WTC11 (cell line): Measurements from ENCODE around the gene PLPP4. TPM values are rescaled to one million over a fixed set of nuclear protein-coding genes. Genes with fewer than 3 reads are reported as not detected.

Experiments used
- ATAC-seq: fragments of 200-7000 bp; cut with Tn5 transposase; 2 replicates; pipeline ENCODE4 v1.10.0; 2021; ENCODE audit warnings: mild to moderate bottlenecking, moderate library complexity
- CTCF ChIA-PET: fragments of 300-600 bp; sonication (Branson Sonifier 250); formaldehyde crosslinking; loops from one replicate; lab custom pipeline; 2021; ENCODE audit warnings: antibody characterized with exemption; lab: Charles Lee
- POLR2A ChIA-PET: fragments of 350-600 bp; sonication (Branson Sonifier 250); formaldehyde crosslinking; loops from one replicate; lab custom pipeline; 2021; ENCODE audit warnings: antibody characterized with exemption; lab: Charles Lee
- DNase-seq: peaks from one replicate; pipeline ENCODE4 v3.0.0; 2021; ENCODE audit warnings: low spot score
- H3K27ac Mint-ChIP-seq: 2 replicates; pipeline ENCODE4 v1.8.0; 2021; ENCODE audit warnings: mixed read lengths
- H3K27me3 Mint-ChIP-seq: 2 replicates; pipeline ENCODE4 v1.8.0; 2021; ENCODE audit warnings: low read depth, mild to moderate bottlenecking, moderate library complexity, mixed read lengths
- H3K36me3 Mint-ChIP-seq: 2 replicates; pipeline ENCODE4 v1.8.0; 2021; ENCODE audit warnings: mixed read lengths
- H3K4me1 Mint-ChIP-seq: 2 replicates; pipeline ENCODE4 v1.8.0; 2022; ENCODE audit warnings: mixed read lengths
- H3K4me3 Mint-ChIP-seq: 2 replicates; pipeline ENCODE4 v1.8.0; 2021; ENCODE audit warnings: mild to moderate bottlenecking, moderate library complexity, mixed read lengths
- H3K9me3 Mint-ChIP-seq: 2 replicates; pipeline ENCODE4 v1.8.0; 2021; ENCODE audit warnings: mixed read lengths
- ATF2 ChIP-seq: sonication (generic); formaldehyde crosslinking; IDR thresholded peaks from 2 replicates; pipeline ENCODE4 v1.8.1; 2022; ENCODE audit warnings: low read depth, missing genetic modification reagents, borderline replicate concordance
- ATF3 ChIP-seq: sonication (generic); formaldehyde crosslinking; conservative IDR thresholded peaks from 2 replicates; pipeline ENCODE4 v1.8.1; 2022; ENCODE audit warnings: mild to moderate bottlenecking, missing genetic modification reagents
- CBFB ChIP-seq: sonication (generic); formaldehyde crosslinking; IDR thresholded peaks from 2 replicates; pipeline ENCODE4 v1.8.1; 2022; ENCODE audit warnings: mild to moderate bottlenecking, low read depth, missing genetic modification reagents
- EMX1 ChIP-seq: fragments of 250-450 bp; sonication (Bioruptor Pico); IDR thresholded peaks from 2 replicates; pipeline ENCODE4 v1.8.0; 2021; ENCODE audit warnings: mild to moderate bottlenecking
- ERG ChIP-seq: fragments of 250-450 bp; sonication (Bioruptor Pico); IDR thresholded peaks from 2 replicates; pipeline ENCODE4 v1.8.0; 2021; ENCODE audit warnings: mild to moderate bottlenecking
- FOXJ3 ChIP-seq: sonication (generic); formaldehyde crosslinking; IDR thresholded peaks from 2 replicates; pipeline ENCODE4 v1.9.0; 2021; ENCODE audit warnings: missing genetic modification reagents, mild to moderate bottlenecking, borderline replicate concordance
- FOXK1 ChIP-seq: sonication (generic); formaldehyde crosslinking; IDR thresholded peaks from 2 replicates; pipeline ENCODE4 v1.8.0; 2022; ENCODE audit warnings: mild to moderate bottlenecking, moderate library complexity, missing genetic modification reagents
- JAZF1 ChIP-seq: fragments of 250-450 bp; sonication (Bioruptor Pico); IDR thresholded peaks from 2 replicates; pipeline ENCODE4 v1.9.0; 2021; ENCODE audit warnings: moderate library complexity, mild to moderate bottlenecking, inconsistent platforms
- MAX ChIP-seq: sonication (generic); formaldehyde crosslinking; IDR thresholded peaks from 2 replicates; pipeline ENCODE4 v1.8.0; 2022; ENCODE audit warnings: mild to moderate bottlenecking, missing genetic modification reagents
- NFE2L1 ChIP-seq: sonication (generic); formaldehyde crosslinking; IDR thresholded peaks from 2 replicates; pipeline ENCODE4 v1.8.1; 2023; ENCODE audit warnings: missing genetic modification reagents
- NFYB ChIP-seq: sonication (generic); formaldehyde crosslinking; conservative IDR thresholded peaks from 2 replicates; pipeline ENCODE4 v1.8.0; 2022; ENCODE audit warnings: low read depth, missing genetic modification reagents
- SMAD4 ChIP-seq: sonication (generic); formaldehyde crosslinking; IDR thresholded peaks from 2 replicates; pipeline ENCODE4 v1.8.0; 2022; ENCODE audit warnings: mild to moderate bottlenecking, missing genetic modification reagents
- TEAD1 ChIP-seq: sonication (generic); formaldehyde crosslinking; IDR thresholded peaks from 2 replicates; pipeline ENCODE4 v1.8.0; 2022; ENCODE audit warnings: mild to moderate bottlenecking, missing genetic modification reagents
- ZNF138 ChIP-seq: sonication (generic); formaldehyde crosslinking; conservative IDR thresholded peaks from 2 replicates; pipeline ENCODE4 v1.8.1; 2022; ENCODE audit warnings: mild to moderate bottlenecking, moderate library complexity, missing genetic modification reagents
- ZNF396 ChIP-seq: fragments of 250-450 bp; sonication (Bioruptor Pico); IDR thresholded peaks from 2 replicates; pipeline ENCODE4 v1.8.0; 2021; ENCODE audit warnings: mild to moderate bottlenecking, moderate library complexity, borderline replicate concordance
- total RNA-seq: library from RNA; stranded (reverse); gene quantifications from 3 replicates; pipeline ENCODE4 v1.2.3, GENCODE V29; 2021
- TF ChIP-seq, protein P1 (sequence below): fragments of 250-450 bp; sonication (Bioruptor Pico); IDR thresholded peaks from 2 replicates; pipeline ENCODE4 v2.1.2; 2022; ENCODE audit warnings: mild to moderate bottlenecking, moderate library complexity
- TF ChIP-seq, protein P2 (sequence below): fragments of 250-450 bp; sonication (Bioruptor Pico); IDR thresholded peaks from 2 replicates; pipeline ENCODE4 v1.9.0; 2021; ENCODE audit warnings: mild to moderate bottlenecking, borderline replicate concordance
- TF ChIP-seq, protein P3 (sequence below): sonication (generic); formaldehyde crosslinking; IDR thresholded peaks from 2 replicates; pipeline ENCODE4 v1.8.0; 2022; ENCODE audit warnings: mild to moderate bottlenecking, missing genetic modification reagents
- TF ChIP-seq, protein P4 (sequence below): fragments of 200-600 bp; IDR thresholded peaks from 2 replicates; pipeline ENCODE4 v1.8.0; 2022; ENCODE audit warnings: antibody characterized with exemption

Gene PLPP4
- total RNA-seq, 1 experiment from 2014 or later = 0.15 TPM

GRCh38 chr10:120460186-120460585 lies 3.2 kb downstream of the PLPP4 start:
- POLR2A ChIA-PET = no interaction called here
- no peak overlapping the region for H3K4me3 Mint-ChIP-seq
- H3K36me3 Mint-ChIP-seq = no peaks in the 10 kb centered on the region
- DNase-seq (no peak), ATAC-seq (no peak)
- peaks cover 12% of the 10 kb centered on the region for H3K4me1 Mint-ChIP-seq
- TF ChIP-seq TEAD1 (CRISPR knock-in tag) = no peak
- TF ChIP-seq ATF2 (CRISPR knock-in tag) = no peak
- no peak for TF ChIP-seq ZNF396 (CRISPR knock-in tag)
- no peak for TF ChIP-seq FOXK1 (CRISPR knock-in tag)
- no peak for TF ChIP-seq ZNF138 (CRISPR knock-in tag)
- TF ChIP-seq NFYB (CRISPR knock-in tag) = no peak
- TF ChIP-seq JAZF1 = no peak
- TF ChIP-seq, protein P1, sequence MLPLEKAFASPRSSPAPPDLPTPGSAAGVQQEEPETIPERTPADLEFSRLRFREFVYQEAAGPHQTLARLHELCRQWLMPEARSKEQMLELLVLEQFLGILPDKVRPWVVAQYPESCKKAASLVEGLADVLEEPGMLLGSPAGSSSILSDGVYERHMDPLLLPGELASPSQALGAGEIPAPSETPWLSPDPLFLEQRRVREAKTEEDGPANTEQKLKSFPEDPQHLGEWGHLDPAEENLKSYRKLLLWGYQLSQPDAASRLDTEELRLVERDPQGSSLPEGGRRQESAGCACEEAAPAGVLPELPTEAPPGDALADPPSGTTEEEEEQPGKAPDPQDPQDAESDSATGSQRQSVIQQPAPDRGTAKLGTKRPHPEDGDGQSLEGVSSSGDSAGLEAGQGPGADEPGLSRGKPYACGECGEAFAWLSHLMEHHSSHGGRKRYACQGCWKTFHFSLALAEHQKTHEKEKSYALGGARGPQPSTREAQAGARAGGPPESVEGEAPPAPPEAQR (CRISPR knock-in tag) = no peak
- no peak for TF ChIP-seq ERG (CRISPR knock-in tag)
- TF ChIP-seq, protein P2, sequence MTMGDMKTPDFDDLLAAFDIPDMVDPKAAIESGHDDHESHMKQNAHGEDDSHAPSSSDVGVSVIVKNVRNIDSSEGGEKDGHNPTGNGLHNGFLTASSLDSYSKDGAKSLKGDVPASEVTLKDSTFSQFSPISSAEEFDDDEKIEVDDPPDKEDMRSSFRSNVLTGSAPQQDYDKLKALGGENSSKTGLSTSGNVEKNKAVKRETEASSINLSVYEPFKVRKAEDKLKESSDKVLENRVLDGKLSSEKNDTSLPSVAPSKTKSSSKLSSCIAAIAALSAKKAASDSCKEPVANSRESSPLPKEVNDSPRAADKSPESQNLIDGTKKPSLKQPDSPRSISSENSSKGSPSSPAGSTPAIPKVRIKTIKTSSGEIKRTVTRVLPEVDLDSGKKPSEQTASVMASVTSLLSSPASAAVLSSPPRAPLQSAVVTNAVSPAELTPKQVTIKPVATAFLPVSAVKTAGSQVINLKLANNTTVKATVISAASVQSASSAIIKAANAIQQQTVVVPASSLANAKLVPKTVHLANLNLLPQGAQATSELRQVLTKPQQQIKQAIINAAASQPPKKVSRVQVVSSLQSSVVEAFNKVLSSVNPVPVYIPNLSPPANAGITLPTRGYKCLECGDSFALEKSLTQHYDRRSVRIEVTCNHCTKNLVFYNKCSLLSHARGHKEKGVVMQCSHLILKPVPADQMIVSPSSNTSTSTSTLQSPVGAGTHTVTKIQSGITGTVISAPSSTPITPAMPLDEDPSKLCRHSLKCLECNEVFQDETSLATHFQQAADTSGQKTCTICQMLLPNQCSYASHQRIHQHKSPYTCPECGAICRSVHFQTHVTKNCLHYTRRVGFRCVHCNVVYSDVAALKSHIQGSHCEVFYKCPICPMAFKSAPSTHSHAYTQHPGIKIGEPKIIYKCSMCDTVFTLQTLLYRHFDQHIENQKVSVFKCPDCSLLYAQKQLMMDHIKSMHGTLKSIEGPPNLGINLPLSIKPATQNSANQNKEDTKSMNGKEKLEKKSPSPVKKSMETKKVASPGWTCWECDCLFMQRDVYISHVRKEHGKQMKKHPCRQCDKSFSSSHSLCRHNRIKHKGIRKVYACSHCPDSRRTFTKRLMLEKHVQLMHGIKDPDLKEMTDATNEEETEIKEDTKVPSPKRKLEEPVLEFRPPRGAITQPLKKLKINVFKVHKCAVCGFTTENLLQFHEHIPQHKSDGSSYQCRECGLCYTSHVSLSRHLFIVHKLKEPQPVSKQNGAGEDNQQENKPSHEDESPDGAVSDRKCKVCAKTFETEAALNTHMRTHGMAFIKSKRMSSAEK = no peak
- no peak for TF ChIP-seq FOXJ3
- TF ChIP-seq, protein P3, sequence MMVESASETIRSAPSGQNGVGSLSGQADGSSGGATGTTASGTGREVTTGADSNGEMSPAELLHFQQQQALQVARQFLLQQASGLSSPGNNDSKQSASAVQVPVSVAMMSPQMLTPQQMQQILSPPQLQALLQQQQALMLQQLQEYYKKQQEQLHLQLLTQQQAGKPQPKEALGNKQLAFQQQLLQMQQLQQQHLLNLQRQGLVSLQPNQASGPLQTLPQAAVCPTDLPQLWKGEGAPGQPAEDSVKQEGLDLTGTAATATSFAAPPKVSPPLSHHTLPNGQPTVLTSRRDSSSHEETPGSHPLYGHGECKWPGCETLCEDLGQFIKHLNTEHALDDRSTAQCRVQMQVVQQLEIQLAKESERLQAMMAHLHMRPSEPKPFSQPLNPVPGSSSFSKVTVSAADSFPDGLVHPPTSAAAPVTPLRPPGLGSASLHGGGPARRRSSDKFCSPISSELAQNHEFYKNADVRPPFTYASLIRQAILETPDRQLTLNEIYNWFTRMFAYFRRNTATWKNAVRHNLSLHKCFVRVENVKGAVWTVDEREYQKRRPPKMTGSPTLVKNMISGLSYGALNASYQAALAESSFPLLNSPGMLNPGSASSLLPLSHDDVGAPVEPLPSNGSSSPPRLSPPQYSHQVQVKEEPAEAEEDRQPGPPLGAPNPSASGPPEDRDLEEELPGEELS = no peak
- no peak for TF ChIP-seq SMAD4 (CRISPR knock-in tag)
- CTCF ChIA-PET = no interaction called here
- H3K27ac Mint-ChIP-seq = no peak overlapping the region
- H3K9me3 Mint-ChIP-seq = no peaks in the 10 kb centered on the region
- peaks cover 59% of the 10 kb centered on the region for H3K27me3 Mint-ChIP-seq

- Mint-ChIP-seq H3K27me3 (peaks cover 55% of the 10 kb centered on the region), H3K4me1 (peaks cover 11% of the 10 kb centered on the region), H3K4me3 (no peak overlapping the region), H3K9me3 (no peaks in the 10 kb centered on the region), H3K36me3 (no peaks in the 10 kb centered on the region), H3K27ac (no peak overlapping the region)
- ATAC-seq = no peak
- ChIA-PET CTCF (no interaction called here), POLR2A (no interaction called here)
- no peak for DNase-seq
- TF ChIP-seq ATF2 (CRISPR knock-in tag) = no peak
- TF ChIP-seq NFE2L1 (CRISPR knock-in tag) = no peak
- TF ChIP-seq, protein P1 (CRISPR knock-in tag) = no peak
- no peak for TF ChIP-seq ATF3 (CRISPR knock-in tag)
- no peak for TF ChIP-seq CBFB (CRISPR knock-in tag)
- no peak for TF ChIP-seq MAX
- TF ChIP-seq, protein P4, sequence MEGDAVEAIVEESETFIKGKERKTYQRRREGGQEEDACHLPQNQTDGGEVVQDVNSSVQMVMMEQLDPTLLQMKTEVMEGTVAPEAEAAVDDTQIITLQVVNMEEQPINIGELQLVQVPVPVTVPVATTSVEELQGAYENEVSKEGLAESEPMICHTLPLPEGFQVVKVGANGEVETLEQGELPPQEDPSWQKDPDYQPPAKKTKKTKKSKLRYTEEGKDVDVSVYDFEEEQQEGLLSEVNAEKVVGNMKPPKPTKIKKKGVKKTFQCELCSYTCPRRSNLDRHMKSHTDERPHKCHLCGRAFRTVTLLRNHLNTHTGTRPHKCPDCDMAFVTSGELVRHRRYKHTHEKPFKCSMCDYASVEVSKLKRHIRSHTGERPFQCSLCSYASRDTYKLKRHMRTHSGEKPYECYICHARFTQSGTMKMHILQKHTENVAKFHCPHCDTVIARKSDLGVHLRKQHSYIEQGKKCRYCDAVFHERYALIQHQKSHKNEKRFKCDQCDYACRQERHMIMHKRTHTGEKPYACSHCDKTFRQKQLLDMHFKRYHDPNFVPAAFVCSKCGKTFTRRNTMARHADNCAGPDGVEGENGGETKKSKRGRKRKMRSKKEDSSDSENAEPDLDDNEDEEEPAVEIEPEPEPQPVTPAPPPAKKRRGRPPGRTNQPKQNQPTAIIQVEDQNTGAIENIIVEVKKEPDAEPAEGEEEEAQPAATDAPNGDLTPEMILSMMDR = no peak
- TF ChIP-seq EMX1 (CRISPR knock-in tag) = no peak
Observed at GRCh38 chr10:120460776-120461175, 3.7 kb downstream of the PLPP4 start.
